Progenitor cell of endocrine pancreas (in vitro differentiated cells): ENCODE results near the gene CEP70. TPM values are rescaled to one million over a fixed set of nuclear protein-coding genes. Genes with fewer than 3 reads are reported as not detected.
"Not testable (repeated sequence)": the region's sequence is repeated elsewhere in the genome, so short reads cannot be mapped to it uniquely, and the experiment has no call there.

Experiments
- DNase-seq: peaks from one replicate; pipeline ENCODE4 v3.0.0; 2021; ENCODE audit warnings: low spot score; ENCODE audit not compliant: unreplicated experiment
- H3K27ac Mint-ChIP-seq: 2 replicates; pipeline ENCODE4 v1.8.0; 2021; ENCODE audit warnings: mild to moderate bottlenecking, moderate library complexity, mixed read lengths
- H3K27me3 Mint-ChIP-seq: 2 replicates; pipeline ENCODE4 v1.8.0; 2021; ENCODE audit warnings: mixed read lengths
- H3K36me3 Mint-ChIP-seq: 2 replicates; pipeline ENCODE4 v1.8.0; 2022; ENCODE audit warnings: mixed read lengths; ENCODE audit not compliant: insufficient read depth
- H3K4me1 Mint-ChIP-seq: 2 replicates; pipeline ENCODE4 v1.8.0; 2021; ENCODE audit warnings: low read depth, mixed read lengths
- H3K4me3 Mint-ChIP-seq: 2 replicates; pipeline ENCODE4 v1.8.0; 2021; ENCODE audit warnings: low read depth, mild to moderate bottlenecking, moderate library complexity, mixed read lengths
- H3K9me3 Mint-ChIP-seq: 2 replicates; pipeline ENCODE4 v1.8.0; 2021; ENCODE audit warnings: low read depth, mixed read lengths
- total RNA-seq: library from RNA; stranded (reverse); gene quantifications from 2 replicates; pipeline ENCODE4 v1.2.1, GENCODE V29; 2021
- TF ChIP-seq, protein P1 (sequence below): fragments of 200-600 bp; sonication (generic); IDR thresholded peaks from one replicate; pipeline ENCODE4 v1.5.0; 2021; ENCODE audit warnings: antibody characterized with exemption, mild to moderate bottlenecking; ENCODE audit not compliant: unreplicated experiment

Gene CEP70
- total RNA-seq, 1 donor from 2014 or later: 61.9 TPM

DNA sequence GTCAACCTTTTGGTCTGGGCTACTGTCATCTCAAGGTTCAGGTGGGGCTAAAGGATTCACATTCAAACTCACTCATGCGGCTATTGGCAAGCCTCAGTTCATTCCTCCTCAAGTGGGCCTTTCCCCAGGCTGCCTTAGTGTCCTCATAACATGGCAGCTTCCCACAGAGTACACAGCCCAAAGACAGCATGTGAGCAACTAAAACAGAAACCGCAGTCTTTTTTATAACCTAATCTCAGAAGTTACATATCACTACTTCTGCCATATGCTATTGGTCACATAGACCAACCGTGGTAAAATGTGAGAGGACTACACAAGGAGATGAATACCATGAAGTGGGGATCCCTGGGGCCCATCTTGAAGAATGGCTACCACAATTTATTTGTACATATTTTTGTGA lies 4.5 kb upstream of the CEP70 start:
- H3K4me1 Mint-ChIP-seq: peaks cover 2% of the 10 kb centered on the region
- no peaks in the 10 kb centered on the region for H3K27me3 Mint-ChIP-seq
- H3K27ac Mint-ChIP-seq: no peak overlapping the region
- H3K36me3 Mint-ChIP-seq: no peaks in the 10 kb centered on the region
- TF ChIP-seq, protein P1, sequence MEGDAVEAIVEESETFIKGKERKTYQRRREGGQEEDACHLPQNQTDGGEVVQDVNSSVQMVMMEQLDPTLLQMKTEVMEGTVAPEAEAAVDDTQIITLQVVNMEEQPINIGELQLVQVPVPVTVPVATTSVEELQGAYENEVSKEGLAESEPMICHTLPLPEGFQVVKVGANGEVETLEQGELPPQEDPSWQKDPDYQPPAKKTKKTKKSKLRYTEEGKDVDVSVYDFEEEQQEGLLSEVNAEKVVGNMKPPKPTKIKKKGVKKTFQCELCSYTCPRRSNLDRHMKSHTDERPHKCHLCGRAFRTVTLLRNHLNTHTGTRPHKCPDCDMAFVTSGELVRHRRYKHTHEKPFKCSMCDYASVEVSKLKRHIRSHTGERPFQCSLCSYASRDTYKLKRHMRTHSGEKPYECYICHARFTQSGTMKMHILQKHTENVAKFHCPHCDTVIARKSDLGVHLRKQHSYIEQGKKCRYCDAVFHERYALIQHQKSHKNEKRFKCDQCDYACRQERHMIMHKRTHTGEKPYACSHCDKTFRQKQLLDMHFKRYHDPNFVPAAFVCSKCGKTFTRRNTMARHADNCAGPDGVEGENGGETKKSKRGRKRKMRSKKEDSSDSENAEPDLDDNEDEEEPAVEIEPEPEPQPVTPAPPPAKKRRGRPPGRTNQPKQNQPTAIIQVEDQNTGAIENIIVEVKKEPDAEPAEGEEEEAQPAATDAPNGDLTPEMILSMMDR: no peak
- DNase-seq: no peak
- H3K4me3 Mint-ChIP-seq: no peak overlapping the region
- peaks cover 5% of the 10 kb centered on the region for H3K9me3 Mint-ChIP-seq

DNA sequence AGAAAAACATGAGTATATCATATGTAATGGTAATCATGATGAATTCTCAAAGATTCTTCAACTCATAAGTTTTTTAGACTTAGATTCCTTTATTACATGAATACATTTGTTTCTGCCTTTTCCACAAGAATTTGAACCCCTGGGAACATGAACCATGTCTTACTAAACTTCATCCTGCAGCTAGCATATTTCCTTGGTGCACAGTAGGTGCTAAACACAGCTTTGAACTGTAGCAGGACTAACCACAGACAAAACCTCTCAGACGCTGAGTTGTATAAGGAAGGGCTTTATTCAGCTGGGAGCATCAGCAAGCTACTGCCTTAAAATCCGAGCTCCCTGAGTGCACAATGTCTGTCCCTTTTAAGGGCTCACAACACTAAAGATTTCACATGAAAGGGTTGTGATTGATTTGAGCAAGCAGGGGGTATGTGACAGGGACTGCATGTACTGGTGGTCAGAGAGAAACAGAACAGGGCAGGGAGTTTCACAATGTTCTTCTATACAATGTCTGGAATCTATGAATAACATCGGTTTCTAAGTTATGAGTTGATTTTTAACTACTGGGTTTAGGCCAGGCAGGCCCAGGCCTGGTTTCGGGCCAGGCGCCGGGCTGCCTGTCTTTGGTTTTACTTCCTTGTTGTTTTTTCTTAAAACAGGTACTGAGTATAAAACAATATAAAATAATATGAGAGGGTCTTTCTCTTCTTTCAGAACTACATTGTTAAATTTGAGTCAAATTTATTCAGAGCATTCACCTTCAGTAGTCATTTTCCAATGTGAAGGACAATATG lies 3.3 kb upstream of the CEP70 start:
- H3K36me3 Mint-ChIP-seq, H3K9me3 Mint-ChIP-seq, DNase-seq, H3K4me3 Mint-ChIP-seq, H3K27me3 Mint-ChIP-seq, H3K27ac Mint-ChIP-seq, H3K4me1 Mint-ChIP-seq: not testable (repeated sequence)

DNA sequence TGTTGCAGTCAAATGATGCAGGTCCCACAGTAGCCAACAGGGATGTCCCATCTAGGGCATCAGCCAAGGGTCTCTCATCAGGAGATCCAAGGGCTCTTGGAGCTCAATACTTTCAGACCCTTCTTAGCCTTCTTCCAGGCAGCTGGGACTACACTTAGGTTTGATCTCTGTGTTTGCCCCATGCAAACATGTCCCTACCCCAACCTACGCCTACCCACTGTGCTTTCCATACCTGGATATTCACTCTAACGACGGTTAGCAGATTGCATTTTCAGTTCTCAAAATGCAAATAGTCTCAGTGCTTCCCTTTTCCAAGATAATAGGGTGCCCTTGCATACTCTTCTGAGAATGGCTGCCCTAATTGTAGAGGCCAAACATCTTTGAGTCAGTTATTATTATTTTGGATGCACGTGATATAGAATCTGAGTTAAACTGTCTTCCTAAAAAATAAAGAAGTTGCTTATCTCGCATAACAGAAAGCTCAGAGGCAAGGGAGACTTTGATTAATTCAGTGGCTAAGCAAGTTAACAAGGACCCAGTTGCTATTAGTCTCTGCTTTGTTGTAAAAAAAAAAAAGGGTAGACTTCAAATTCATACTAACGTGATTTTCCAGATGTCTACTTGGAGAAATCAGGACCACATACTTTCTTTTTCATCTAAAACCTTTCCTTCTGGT lies 1.0 kb upstream of the CEP70 start:
- peak overlapping the region; percentile 96 for H3K4me3 Mint-ChIP-seq
- H3K9me3 Mint-ChIP-seq: no peaks in the 10 kb centered on the region
- H3K27ac Mint-ChIP-seq: peak overlapping the region; percentile 99
- H3K4me1 Mint-ChIP-seq: peaks cover 9% of the 10 kb centered on the region
- TF ChIP-seq, protein P1: peak; percentile 12
- H3K36me3 Mint-ChIP-seq: peaks cover 1% of the 10 kb centered on the region
- H3K27me3 Mint-ChIP-seq: no peaks in the 10 kb centered on the region
- no peak for DNase-seq

DNA sequence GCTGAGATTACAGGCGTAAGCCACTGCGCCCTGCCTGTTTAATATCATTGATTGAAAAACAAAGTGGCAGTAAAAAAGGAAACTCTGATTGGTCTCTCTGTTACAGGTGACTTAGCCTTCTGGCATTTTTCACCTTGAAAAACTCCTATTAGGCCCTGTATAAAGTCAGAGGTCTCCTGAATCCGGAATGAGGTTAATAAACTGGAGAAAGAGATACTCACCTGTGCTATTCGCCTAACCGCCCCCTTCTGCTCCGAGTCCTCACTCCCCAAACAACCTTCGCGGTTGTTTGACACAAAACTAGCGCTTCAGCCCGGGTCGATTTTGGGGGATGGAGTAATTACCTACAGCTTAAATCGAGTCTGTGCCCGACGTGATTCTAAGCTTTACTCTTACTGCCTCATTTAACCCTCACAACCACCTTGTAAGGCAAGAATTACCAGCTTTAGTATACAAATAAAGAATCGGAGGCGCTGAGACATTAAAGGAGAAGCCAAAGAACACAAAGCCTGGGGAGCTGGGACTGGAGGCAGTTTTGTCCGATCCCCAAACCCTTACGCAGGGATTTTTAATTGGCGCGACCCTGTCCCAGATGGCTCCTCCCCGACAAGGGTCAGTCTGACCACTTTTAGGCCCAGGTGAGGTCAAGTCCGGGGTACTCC lies 441 bp downstream of the CEP70 start:
- Mint-ChIP-seq H3K4me3 (peak overlapping the region; percentile 96), H3K27me3 (no peaks in the 10 kb centered on the region), H3K27ac (peak overlapping the region; percentile 99), H3K36me3 (peaks cover 3% of the 10 kb centered on the region), H3K9me3 (no peaks in the 10 kb centered on the region), H3K4me1 (peaks cover 9% of the 10 kb centered on the region)
- TF ChIP-seq, protein P1: no peak
- peak; percentile 21 for DNase-seq

DNA sequence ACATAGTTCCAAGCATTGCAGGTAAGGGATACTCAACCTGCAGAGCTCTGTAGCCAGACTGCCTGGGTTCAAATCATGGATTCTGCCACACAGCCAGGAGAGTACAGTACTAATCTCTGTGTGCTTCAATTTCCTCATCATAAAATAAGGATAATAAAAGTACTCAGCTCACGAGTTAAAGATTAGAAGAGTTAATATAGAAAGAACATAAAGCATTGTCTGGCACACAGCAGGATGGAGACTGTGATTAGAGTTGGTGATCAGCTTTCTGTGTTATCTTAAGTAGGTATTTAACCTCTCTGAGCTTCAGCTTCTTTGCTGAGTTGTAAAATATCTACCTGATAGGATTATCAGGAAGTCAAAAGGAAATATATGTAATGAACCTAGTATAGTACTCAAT lies 2.7 kb downstream of the CEP70 start:
- Mint-ChIP-seq H3K27me3 (no peaks in the 10 kb centered on the region), H3K9me3 (peaks cover under 1% of the 10 kb centered on the region), H3K36me3 (peaks cover 13% of the 10 kb centered on the region), H3K4me3 (no peak overlapping the region), H3K27ac (no peak overlapping the region), H3K4me1 (peaks cover 9% of the 10 kb centered on the region)
- no peak for DNase-seq
- TF ChIP-seq, protein P1: no peak
